Keratinocyte (primary cell): Measurements from ENCODE around the gene FEM1B. TPM values are rescaled to one million over a fixed set of nuclear protein-coding genes. Genes with fewer than 3 reads are reported as not detected.

Experiments
- DNase-seq: peaks from one replicate; pipeline ENCODE4 v3.0.0-alpha.2; 2011; ENCODE audit warnings: low read depth, missing footprints, low spot score
- FAIRE-seq: peaks from 2 replicates; lab custom pipeline; 2011; peaks lifted over from hg19 to GRCh38; lab: Jason Lieb, UNC
- H2AFZ ChIP-seq: 2 replicates; pipeline ENCODE4 v1.6.0; 2012; ENCODE audit warnings: low read length, control low read depth, inconsistent platforms; ENCODE audit not compliant: control insufficient read depth
- H3K27ac ChIP-seq: 2 replicates; pipeline ENCODE4 v1.5.1; 2011; ENCODE audit warnings: low read length; ENCODE audit not compliant: control insufficient read depth, insufficient read depth
- H3K27me3 ChIP-seq: 3 replicates; pipeline ENCODE4 v1.6.0; 2011; ENCODE audit warnings: low read length; ENCODE audit not compliant: control insufficient read depth, insufficient read depth; ENCODE audit errors: extremely low read depth
- H3K36me3 ChIP-seq, 2 experiments: 2 replicates in 1 of 2; 3 replicates in 1 of 2; pipeline ENCODE4 v1.5.1; 2011; ENCODE audit warnings: low read length in 2 of 2, mild to moderate bottlenecking in 1 of 2; ENCODE audit not compliant: control insufficient read depth in 2 of 2, insufficient read depth in 2 of 2; ENCODE audit errors: extremely low read depth in 1 of 2
- H3K4me1 ChIP-seq: 3 replicates; pipeline ENCODE4 v1.5.1; 2011; ENCODE audit warnings: low read length; ENCODE audit not compliant: control insufficient read depth, insufficient read depth; ENCODE audit errors: extremely low read depth
- H3K4me2 ChIP-seq: 3 replicates; pipeline ENCODE4 v1.6.0; 2011; ENCODE audit warnings: low read depth, low read length; ENCODE audit not compliant: control insufficient read depth, insufficient read depth; ENCODE audit errors: extremely low read depth
- H3K4me3 ChIP-seq, 3 experiments: fragments of 200-600 bp in 1 of 3; sonication (generic) in 1 of 3; 2 replicates in 2 of 3; 3 replicates in 1 of 3; pipeline ENCODE4 v1.5.1; 2011 to 2016; ENCODE audit warnings: low read length in 3 of 3, mild to moderate bottlenecking in 3 of 3, control low read depth in 2 of 3, inconsistent platforms in 1 of 3, low read depth in 1 of 3, mixed read lengths in 1 of 3, mixed run types in 1 of 3, moderate library complexity in 1 of 3; ENCODE audit not compliant: control insufficient read depth in 2 of 3, insufficient read depth in 2 of 3; ENCODE audit errors: extremely low read depth in 1 of 3
- H3K79me2 ChIP-seq: 2 replicates; pipeline ENCODE4 v1.6.0; 2012; ENCODE audit warnings: low read length; ENCODE audit not compliant: control insufficient read depth, insufficient read depth
- H3K9ac ChIP-seq: 3 replicates; pipeline ENCODE4 v1.6.0; 2011; ENCODE audit warnings: low read length; ENCODE audit not compliant: control insufficient read depth, insufficient read depth; ENCODE audit errors: extremely low read depth
- H3K9me1 ChIP-seq: 3 replicates; pipeline ENCODE4 v1.6.0; 2011; ENCODE audit warnings: low read length; ENCODE audit not compliant: control insufficient read depth, insufficient read depth; ENCODE audit errors: extremely low read depth
- H3K9me3 ChIP-seq: 2 replicates; pipeline ENCODE4 v1.5.1; 2012; ENCODE audit warnings: low read depth, low read length; ENCODE audit not compliant: control insufficient read depth
- H4K20me1 ChIP-seq: 3 replicates; pipeline ENCODE4 v1.6.0; 2011; ENCODE audit warnings: low read length; ENCODE audit not compliant: control insufficient read depth, insufficient read depth; ENCODE audit errors: extremely low read depth
- CTCF ChIP-seq, 3 experiments: IDR thresholded peaks in 1 of 3; conservative IDR thresholded peaks in 1 of 3; optimal IDR thresholded peaks in 1 of 3; 2 replicates in 2 of 3; 3 replicates in 1 of 3; pipeline versions ENCODE3 to v1.5.1; 2011; ENCODE audit warnings: low read length in 3 of 3, mild to moderate bottlenecking in 3 of 3, moderate library complexity in 2 of 3, control low read depth in 1 of 3, inconsistent platforms in 1 of 3; ENCODE audit not compliant: insufficient read depth in 2 of 3; ENCODE audit errors: extremely low read depth in 1 of 3
- EZH2 ChIP-seq: IDR thresholded peaks from one replicate; pipeline ENCODE4 v1.6.1; 2012; ENCODE audit warnings: inconsistent platforms, mild to moderate bottlenecking, low read length, moderate library complexity
- dilution Hi-C: fragments of 300-500 bp; cut with MboI; formaldehyde crosslinking; loops from one replicate; pipeline ENCODE4 v1.7.0; 2020; ENCODE audit warnings: low sequenced_read_pairs; ENCODE audit not compliant: extremely low pct_ligation_motif_present
- polyA plus RNA-seq, 5 experiments: library from polyadenylated mRNA; depleted of rRNA in 3 of 5; stranded (reverse) in 3 of 5; stranded (forward) in 1 of 5; unstranded in 1 of 5; fragments of >200 nt; gene quantifications; 1 replicate in 1 of 5; 2 replicates in 3 of 5; 3 replicates in 1 of 5; pipeline versions ENCODE4 v1.2.1 to v1.2.3, GENCODE V29; 2011 to 2012; ENCODE audit warnings: missing spikeins in 2 of 5, low read depth in 1 of 5, low replicate concordance in 1 of 5

Gene FEM1B
- polyA plus RNA-seq, 1 donor (not counting 4 experiments of a cell fraction or from before 2014, with no cell fraction given) = 92.6 TPM

GRCh38 chr15:68228971-68229385 is 48.6 kb upstream of the FEM1B start:
- no peak for DNase-seq
- Histone ChIP-seq H3K27ac (peak overlapping the region; percentile 87), H2AFZ (peak overlapping the region; percentile 79)

GRCh38 chr15:68229386-68230156 is 48.0 kb upstream of the FEM1B start, which contains the start of gene CLN6:
Gene CLN6 (minus strand): TSS chr15:68229728. CDS start chr15:68229584, 144 bp downstream.
- peak within 1 kb of the TSS; percentile 92 for H2AFZ ChIP-seq
- DNase-seq = no peak
- peaks cover 44% of the 10 kb centered on the region for H3K79me2 ChIP-seq
- dilution Hi-C loops = no loop called here
- peak within 1 kb of the TSS; percentile 67 to 82 (median 81) for H3K4me3 ChIP-seq
- peaks cover 16% of the 10 kb centered on the region for H3K4me1 ChIP-seq
- no peaks in the 10 kb centered on the region for H3K9me3 ChIP-seq
- H3K27me3 ChIP-seq = peaks cover 4% of the 10 kb centered on the region
- no peak for FAIRE-seq
- peaks cover 6% of the 10 kb centered on the region for H4K20me1 ChIP-seq
- H3K9ac ChIP-seq = peak within 1 kb of the TSS; percentile 95
- peak within 1 kb of the TSS; percentile 98 for H3K4me2 ChIP-seq
- TF ChIP-seq CTCF (optimal IDR thresholded peaks at IDR 0.05 in 1 of 3, IDR thresholded peaks at IDR 0.05 in 1 of 3, conservative IDR thresholded peaks at IDR 0.05 in 1 of 3; ENCODE audit: extremely low read depth in 1 of 3, insufficient read depth in 2 of 3, low read length in 3 of 3) = no peak
- TF ChIP-seq EZH2 = no peak
- H3K27ac ChIP-seq = peak within 1 kb of the TSS; percentile 87
- H3K9me1 ChIP-seq = peaks cover 2% of the 10 kb centered on the region
- peaks cover 0 to 3% of the 10 kb centered on the region in 2 experiments for H3K36me3 ChIP-seq

More at GRCh38 chr15:68228971-68229385, 48.6 kb upstream of the FEM1B start:
- dilution Hi-C loops = no loop called here
- no peaks in the 10 kb centered on the region for H3K9me3 ChIP-seq
- peaks cover 50% of the 10 kb centered on the region for H3K79me2 ChIP-seq
- H4K20me1 ChIP-seq = peaks cover 6% of the 10 kb centered on the region
- H3K36me3 ChIP-seq = peaks cover 0 to 3% of the 10 kb centered on the region in 2 experiments
- peaks cover 2% of the 10 kb centered on the region for H3K9me1 ChIP-seq
- peak overlapping the region; percentile 95 for H3K9ac ChIP-seq
- FAIRE-seq = no peak
- H3K4me1 ChIP-seq = peaks cover 16% of the 10 kb centered on the region
- peak overlapping the region; percentile 67 to 82 (median 81) for H3K4me3 ChIP-seq
- TF ChIP-seq EZH2 (no peak), CTCF (optimal IDR thresholded peaks at IDR 0.05 in 1 of 3, IDR thresholded peaks at IDR 0.05 in 1 of 3, conservative IDR thresholded peaks at IDR 0.05 in 1 of 3; ENCODE audit: extremely low read depth in 1 of 3, insufficient read depth in 2 of 3, low read length in 3 of 3) (no peak)
- peaks cover 4% of the 10 kb centered on the region for H3K27me3 ChIP-seq
- H3K4me2 ChIP-seq = peak overlapping the region; percentile 98
